Measurements from ENCODE around the gene MEIS1.

Gene MEIS1

GRCh38 chr2:66508484-66509071 lies 73.7 kb downstream of the MEIS1 start:
- no peak for DNase-seq (ENCODE audit: low read depth)

- no peak for DNase-seq (ENCODE audit: low read depth)
Observed at GRCh38 chr2:66509326-66509811, 74.4 kb downstream of the MEIS1 start.

- no peak for DNase-seq (ENCODE audit: low read depth)
Observed at GRCh38 chr2:66512626-66513025, 77.7 kb downstream of the MEIS1 start.

- DNase-seq (ENCODE audit: low read depth): no peak
Observed at GRCh38 chr2:66515743-66516142, 80.8 kb downstream of the MEIS1 start.

- DNase-seq (ENCODE audit: low read depth): no peak
Observed at GRCh38 chr2:66516499-66516898, 81.6 kb downstream of the MEIS1 start.

GRCh38 chr2:66517772-66518171 lies 82.8 kb downstream of the MEIS1 start:
- no peak for DNase-seq (ENCODE audit: low read depth)

GRCh38 chr2:66519264-66519843 lies 84.4 kb downstream of the MEIS1 start:
- no peak for DNase-seq (ENCODE audit: low read depth)

GRCh38 chr2:66521291-66521922 lies 86.5 kb downstream of the MEIS1 start:
- DNase-seq (ENCODE audit: low read depth): no peak

- no peak for DNase-seq (ENCODE audit: low read depth)
Observed at GRCh38 chr2:66522611-66523376, 87.9 kb downstream of the MEIS1 start.

- DNase-seq (ENCODE audit: low read depth): no peak
Observed at GRCh38 chr2:66523377-66523969, 88.5 kb downstream of the MEIS1 start.

- no peak for DNase-seq (ENCODE audit: low read depth)
Observed at GRCh38 chr2:66523990-66524389, 89.1 kb downstream of the MEIS1 start.

- no peak for DNase-seq (ENCODE audit: low read depth)
Observed at GRCh38 chr2:66525606-66526005, 90.7 kb downstream of the MEIS1 start.

- no peak for DNase-seq (ENCODE audit: low read depth)
Observed at GRCh38 chr2:66526180-66526579, 91.3 kb downstream of the MEIS1 start.

- DNase-seq (ENCODE audit: low read depth): no peak
Observed at GRCh38 chr2:66528974-66529724, 94.2 kb downstream of the MEIS1 start.

- DNase-seq (ENCODE audit: low read depth): no peak
Observed at GRCh38 chr2:66530651-66531050, 95.7 kb downstream of the MEIS1 start.

- no peak for DNase-seq (ENCODE audit: low read depth)
Observed at GRCh38 chr2:66531155-66531554, 96.2 kb downstream of the MEIS1 start.

- DNase-seq (ENCODE audit: low read depth): no peak
Observed at GRCh38 chr2:66531567-66531966, 96.6 kb downstream of the MEIS1 start.

- no peak for DNase-seq (ENCODE audit: low read depth)
Observed at GRCh38 chr2:66532972-66533868, 98.3 kb downstream of the MEIS1 start.

- DNase-seq (ENCODE audit: low read depth): no peak
Observed at GRCh38 chr2:66534461-66534860, 99.5 kb downstream of the MEIS1 start.

- no peak for DNase-seq (ENCODE audit: low read depth)
Observed at GRCh38 chr2:66535574-66536289, 100.8 kb downstream of the MEIS1 start.
